ENCODE data around the gene ABHD15.

The ABHD15 gene

DNA sequence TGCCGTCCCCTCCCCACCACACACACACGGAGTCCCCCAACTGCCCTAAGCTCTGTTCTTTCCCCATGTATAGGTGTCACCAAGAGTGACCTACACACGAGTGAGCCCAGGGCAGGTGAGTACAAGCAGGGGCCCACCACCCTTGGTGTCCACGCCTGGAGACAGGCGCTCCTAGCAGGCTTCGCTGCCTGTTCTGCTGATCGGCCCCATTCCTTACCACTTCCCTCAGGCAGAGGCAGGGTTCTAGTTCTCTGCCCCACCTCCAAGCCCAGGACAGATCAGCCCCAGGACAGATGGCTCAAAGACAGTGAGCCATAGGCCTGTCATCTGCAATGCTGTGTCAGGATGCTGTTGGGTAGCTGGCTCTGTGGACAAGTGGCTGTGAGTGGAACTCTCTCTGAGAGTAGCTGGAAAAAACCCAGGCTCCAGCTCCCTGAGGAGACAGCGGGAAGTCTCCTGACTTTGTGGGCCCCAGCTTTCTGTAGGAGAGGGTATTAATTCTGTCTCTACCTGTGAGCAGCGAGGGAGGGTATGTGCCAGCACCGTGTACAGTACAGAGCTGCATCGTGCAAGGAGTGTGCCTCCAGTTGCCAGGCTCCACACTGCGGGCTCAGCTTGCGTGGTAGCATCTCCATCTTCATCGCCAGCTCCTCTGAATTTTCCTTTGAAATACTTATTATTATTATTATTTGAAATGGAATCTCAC is 2.6 kb upstream of the ABHD15 start:
- TF ChIP-seq, protein P1, sequence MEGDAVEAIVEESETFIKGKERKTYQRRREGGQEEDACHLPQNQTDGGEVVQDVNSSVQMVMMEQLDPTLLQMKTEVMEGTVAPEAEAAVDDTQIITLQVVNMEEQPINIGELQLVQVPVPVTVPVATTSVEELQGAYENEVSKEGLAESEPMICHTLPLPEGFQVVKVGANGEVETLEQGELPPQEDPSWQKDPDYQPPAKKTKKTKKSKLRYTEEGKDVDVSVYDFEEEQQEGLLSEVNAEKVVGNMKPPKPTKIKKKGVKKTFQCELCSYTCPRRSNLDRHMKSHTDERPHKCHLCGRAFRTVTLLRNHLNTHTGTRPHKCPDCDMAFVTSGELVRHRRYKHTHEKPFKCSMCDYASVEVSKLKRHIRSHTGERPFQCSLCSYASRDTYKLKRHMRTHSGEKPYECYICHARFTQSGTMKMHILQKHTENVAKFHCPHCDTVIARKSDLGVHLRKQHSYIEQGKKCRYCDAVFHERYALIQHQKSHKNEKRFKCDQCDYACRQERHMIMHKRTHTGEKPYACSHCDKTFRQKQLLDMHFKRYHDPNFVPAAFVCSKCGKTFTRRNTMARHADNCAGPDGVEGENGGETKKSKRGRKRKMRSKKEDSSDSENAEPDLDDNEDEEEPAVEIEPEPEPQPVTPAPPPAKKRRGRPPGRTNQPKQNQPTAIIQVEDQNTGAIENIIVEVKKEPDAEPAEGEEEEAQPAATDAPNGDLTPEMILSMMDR (IDR thresholded peaks at IDR 0.05; ENCODE audit: borderline replicate concordance, insufficient read depth, low read depth, low read length), result no peak
- H3K4me3 ChIP-seq (ENCODE audit: low read depth, low read length), result peak overlapping the region; percentile 84

GRCh38 chr17:29568331-29569244 is 1.8 kb upstream of the ABHD15 start, which contains the start of gene TP53I13:
Gene TP53I13 (plus strand): TSS chr17:29568701. CDS start chr17:29568759, 58 bp downstream.
- peak within 1 kb of the TSS; percentile 84 for H3K4me3 ChIP-seq (ENCODE audit: low read depth, low read length)
- TF ChIP-seq, protein P1 (IDR thresholded peaks at IDR 0.05; ENCODE audit: borderline replicate concordance, insufficient read depth, low read depth, low read length), result no peak

GRCh38 chr17:29567554-29568330 is 905 bp upstream of the ABHD15 start:
- peak overlapping the region; percentile 80 for H3K4me3 ChIP-seq (ENCODE audit: low read depth, low read length)
- TF ChIP-seq, protein P1 (IDR thresholded peaks at IDR 0.05; ENCODE audit: borderline replicate concordance, insufficient read depth, low read depth, low read length), result peak; percentile 64

DNA sequence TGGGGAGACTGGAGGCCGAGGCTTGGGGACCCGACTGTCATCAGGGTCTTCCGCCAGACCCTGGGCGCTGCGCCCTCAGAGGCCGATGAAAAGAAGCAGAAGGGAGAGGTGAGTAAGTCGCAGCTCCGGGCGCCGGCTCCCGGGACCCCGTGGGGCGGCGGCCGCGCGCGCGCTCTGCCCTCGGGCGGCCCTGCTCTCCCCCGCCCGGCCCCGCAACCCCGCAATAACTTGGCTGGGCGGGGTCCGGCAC is 392 bp upstream of the ABHD15 start:
- H3K4me3 ChIP-seq (ENCODE audit: low read depth, low read length), result peak overlapping the region; percentile 80
- TF ChIP-seq, protein P1 (IDR thresholded peaks at IDR 0.05; ENCODE audit: borderline replicate concordance, insufficient read depth, low read depth, low read length), result no peak

DNA sequence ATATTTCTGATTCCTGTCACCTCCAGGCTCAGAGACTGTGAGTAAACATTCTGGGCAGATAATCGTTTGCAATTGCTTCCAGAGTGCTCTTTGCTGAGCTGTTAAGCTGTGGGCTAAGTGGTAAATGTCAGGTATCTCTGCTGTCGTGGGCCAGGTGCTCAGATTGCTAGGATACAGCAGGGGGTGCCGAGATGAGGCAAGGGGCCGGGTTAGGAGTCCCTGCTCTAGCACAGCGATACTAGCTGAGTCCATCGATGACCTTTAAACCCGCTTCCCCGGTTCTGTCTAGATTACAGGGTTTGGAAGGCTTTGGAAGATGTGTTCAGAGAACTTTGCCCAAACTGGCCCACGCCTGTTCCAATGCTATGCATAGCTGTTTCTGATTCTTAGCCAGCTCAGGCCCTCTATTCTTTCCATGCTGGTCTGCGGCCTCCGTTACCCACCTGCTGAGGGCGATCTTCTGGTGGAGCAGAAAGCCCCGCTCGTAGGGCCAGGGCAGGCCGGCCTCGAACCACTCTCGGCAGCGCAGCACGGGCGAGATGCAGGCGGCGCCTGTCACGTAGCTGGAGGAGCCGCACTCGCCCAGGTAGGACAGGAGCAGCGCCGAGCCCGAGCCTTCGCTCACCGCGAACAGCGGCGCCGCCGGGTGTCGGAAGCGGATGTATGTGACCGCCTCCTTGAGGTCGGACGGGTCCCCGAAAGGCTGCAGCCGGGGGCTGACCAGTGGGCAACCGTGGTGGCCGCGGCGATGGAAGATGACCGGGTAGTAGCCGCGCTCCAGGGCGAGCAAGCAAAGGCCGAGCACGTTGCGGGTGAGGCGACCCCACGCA is 979 bp downstream of the ABHD15 start:
- TF ChIP-seq, protein P1 (IDR thresholded peaks at IDR 0.05; ENCODE audit: borderline replicate concordance, insufficient read depth, low read depth, low read length), result no peak; the same call in 1 of the 2 replicates
- peak overlapping the region; percentile 80 for H3K4me3 ChIP-seq (ENCODE audit: low read depth, low read length)

DNA sequence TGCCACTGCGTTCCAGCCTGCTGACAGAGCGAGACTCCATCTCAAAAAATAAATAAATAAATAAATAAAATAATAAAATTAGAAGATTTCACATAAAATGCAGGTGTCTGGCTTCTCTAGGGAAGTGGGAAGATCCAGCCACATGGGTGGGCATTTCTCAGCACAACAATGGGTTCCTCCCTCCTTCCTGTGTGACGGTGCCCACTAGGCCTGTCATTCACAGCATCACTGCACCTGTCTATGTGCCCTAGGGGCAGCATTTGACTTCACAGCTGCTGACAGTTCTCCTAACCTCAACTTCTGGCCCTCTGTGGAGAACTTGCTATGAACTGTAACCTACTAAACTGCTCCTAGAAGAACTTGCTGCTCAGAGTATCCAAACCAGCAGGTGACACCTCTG is 3.0 kb downstream of the ABHD15 start:
- H3K4me3 ChIP-seq (ENCODE audit: low read depth, low read length), result no peak overlapping the region
- TF ChIP-seq, protein P1 (IDR thresholded peaks at IDR 0.05; ENCODE audit: borderline replicate concordance, insufficient read depth, low read depth, low read length), result no peak

Measured in GM12875 (cell line).